ENCODE results near the gene C3orf38. TPM values are rescaled to one million over a fixed set of nuclear protein-coding genes. Genes with fewer than 3 reads are reported as not detected.

Gene C3orf38
- total and polyA plus RNA-seq, 12 donors: 4.3 to 32.2 (median 19.9) TPM

GRCh38 chr3:88137836-88138235 is 11.9 kb upstream of the C3orf38 start:
- no peak for DNase-seq
- Histone ChIP-seq H3K4me1 (replicated peaks in 1 of 2) (no peaks in the 10 kb centered on the region), H3K27me3 (no peaks in the 10 kb centered on the region), H3K27ac (no peak overlapping the region), H3K9me3 (replicated peaks in 1 of 3) (no peaks in the 10 kb centered on the region), H3K4me3 (no peak overlapping the region), H3K36me3 (replicated peaks in 1 of 2) (peaks cover 0 to 15% of the 10 kb centered on the region in 2 donors)
- 61 to 83% (median 73%) methylated on average over 1 of the region's 1 CpG for WGBS, 4 donors
- intact Hi-C loops (cut with DNase I): no loop called here
- TF ChIP-seq CTCF (IDR thresholded peaks at IDR 0.05) (no peak), POLR2A (IDR thresholded peaks at IDR 0.05) (no peak)

GRCh38 chr3:88141458-88142083 is 8.2 kb upstream of the C3orf38 start:
- intact Hi-C loops (cut with DNase I): no loop called here
- Histone ChIP-seq H3K27ac (no peak overlapping the region), H3K9me3 (replicated peaks in 1 of 3) (no peaks in the 10 kb centered on the region), H3K27me3 (no peaks in the 10 kb centered on the region), H3K4me3 (no peak overlapping the region), H3K4me1 (replicated peaks in 1 of 2) (no peaks in the 10 kb centered on the region), H3K36me3 (replicated peaks in 1 of 2) (peaks cover 0 to 15% of the 10 kb centered on the region in 2 donors)
- no peak for DNase-seq
- WGBS, 4 donors: 67 to 77% (median 73%) methylated on average over 4 of the region's 4 CpGs
- TF ChIP-seq POLR2A (IDR thresholded peaks at IDR 0.05): no peak
- no peak for TF ChIP-seq CTCF (IDR thresholded peaks at IDR 0.05)

- Histone ChIP-seq H3K4me3 (no peak overlapping the region), H3K27ac (no peak overlapping the region), H3K27me3 (no peaks in the 10 kb centered on the region), H3K36me3 (replicated peaks in 1 of 2) (peaks cover 0 to 15% of the 10 kb centered on the region in 2 donors), H3K4me1 (replicated peaks in 1 of 2) (no peaks in the 10 kb centered on the region), H3K9me3 (replicated peaks in 1 of 3) (no peaks in the 10 kb centered on the region)
- no peak for DNase-seq
- WGBS, 4 donors: 85 to 92% (median 88%) methylated on average over 3 of the region's 3 CpGs
- intact Hi-C loops (cut with DNase I): no loop called here
- TF ChIP-seq POLR2A (IDR thresholded peaks at IDR 0.05): no peak
Observed at GRCh38 chr3:88142094-88142624, 7.6 kb upstream of the C3orf38 start.

- H3K4me3 ChIP-seq: no peak overlapping the region
- DNase-seq: no peak
- H3K9me3 ChIP-seq (replicated peaks in 1 of 3): no peaks in the 10 kb centered on the region
- no peaks in the 10 kb centered on the region for H3K36me3 ChIP-seq (replicated peaks in 1 of 2)
- intact Hi-C loops (cut with DNase I): no loop called here
- TF ChIP-seq CTCF (IDR thresholded peaks at IDR 0.05) (no peak), POLR2A (IDR thresholded peaks at IDR 0.05) (no peak)
- no peak overlapping the region for H3K27ac ChIP-seq
- H3K27me3 ChIP-seq: no peaks in the 10 kb centered on the region
- peaks cover 12 to 20% of the 10 kb centered on the region in 2 donors for H3K4me1 ChIP-seq (replicated peaks in 1 of 2)
Observed at GRCh38 chr3:88147261-88147660, 2.5 kb upstream of the C3orf38 start.

GRCh38 chr3:88148651-88149050 is 1.1 kb upstream of the C3orf38 start:
- H3K4me3 ChIP-seq: peak overlapping the region in 1 of 4 donors; percentile 73
- peaks cover 15 to 32% of the 10 kb centered on the region in 2 donors for H3K4me1 ChIP-seq (replicated peaks in 1 of 2)
- intact Hi-C loops (cut with DNase I): no loop called here
- no peak overlapping the region for H3K27ac ChIP-seq
- no peaks in the 10 kb centered on the region for H3K27me3 ChIP-seq
- no peak for DNase-seq
- 68 to 74% (median 71%) methylated on average over 17 of the region's 17 CpGs for WGBS, 4 donors
- peaks cover 0 to 6% of the 10 kb centered on the region in 2 donors for H3K36me3 ChIP-seq (replicated peaks in 1 of 2)
- H3K9me3 ChIP-seq (replicated peaks in 1 of 3): no peaks in the 10 kb centered on the region
- no peak for TF ChIP-seq POLR2A (IDR thresholded peaks at IDR 0.05)
- TF ChIP-seq CTCF (IDR thresholded peaks at IDR 0.05): no peak
